GM18870 (cell line): ENCODE results near the gene PPP1R36.
"Not testable (repeated sequence)": the region's sequence is repeated elsewhere in the genome, so short reads cannot be mapped to it uniquely, and the experiment has no call there.

Source experiments
- ATAC-seq: cut with Tn5 transposase; IDR thresholded peaks from one replicate; pipeline ENCODE4 v1.9.1; 2021; ENCODE audit warnings: moderate library complexity; ENCODE audit not compliant: unreplicated experiment

Gene PPP1R36

DNA sequence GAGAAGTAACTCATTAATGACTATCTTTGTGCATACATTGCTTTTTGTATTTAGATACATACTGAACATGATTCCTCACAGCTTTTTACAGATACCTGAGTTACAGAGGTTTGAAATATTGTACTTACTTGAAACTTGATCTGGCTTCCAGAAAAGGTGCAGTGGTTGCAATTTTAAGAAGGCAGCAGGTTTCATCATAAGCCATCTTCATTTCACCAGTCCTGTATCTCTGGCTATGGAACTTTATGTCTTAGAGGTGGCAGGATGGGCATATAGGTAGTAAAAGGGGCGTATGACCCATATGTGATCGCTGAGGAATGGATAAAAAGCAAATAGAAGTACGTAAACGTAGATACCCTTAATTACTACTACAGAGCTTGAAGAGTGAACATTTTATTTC, 31.5 kb upstream of the PPP1R36 start:
- no peak for ATAC-seq

DNA sequence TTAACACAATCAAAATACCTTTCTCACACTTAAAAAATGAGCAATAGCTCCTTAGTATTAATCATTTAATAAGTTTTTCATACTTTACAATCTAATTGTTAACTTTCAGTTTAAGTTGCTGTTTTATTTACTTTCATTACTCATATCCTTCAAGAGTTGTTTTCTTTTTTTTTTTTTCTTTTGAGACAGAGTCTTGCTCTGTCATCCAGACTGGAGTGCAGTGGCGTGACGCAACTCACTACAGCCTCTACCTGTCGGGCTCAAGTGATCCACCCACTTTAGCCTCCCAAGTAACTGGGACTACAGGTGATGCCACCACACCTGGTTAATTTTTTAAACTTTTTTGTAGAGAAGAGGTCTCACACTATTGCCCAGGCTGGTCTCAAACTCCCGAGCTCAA, 29.1 kb upstream of the PPP1R36 start:
- no peak for ATAC-seq

DNA sequence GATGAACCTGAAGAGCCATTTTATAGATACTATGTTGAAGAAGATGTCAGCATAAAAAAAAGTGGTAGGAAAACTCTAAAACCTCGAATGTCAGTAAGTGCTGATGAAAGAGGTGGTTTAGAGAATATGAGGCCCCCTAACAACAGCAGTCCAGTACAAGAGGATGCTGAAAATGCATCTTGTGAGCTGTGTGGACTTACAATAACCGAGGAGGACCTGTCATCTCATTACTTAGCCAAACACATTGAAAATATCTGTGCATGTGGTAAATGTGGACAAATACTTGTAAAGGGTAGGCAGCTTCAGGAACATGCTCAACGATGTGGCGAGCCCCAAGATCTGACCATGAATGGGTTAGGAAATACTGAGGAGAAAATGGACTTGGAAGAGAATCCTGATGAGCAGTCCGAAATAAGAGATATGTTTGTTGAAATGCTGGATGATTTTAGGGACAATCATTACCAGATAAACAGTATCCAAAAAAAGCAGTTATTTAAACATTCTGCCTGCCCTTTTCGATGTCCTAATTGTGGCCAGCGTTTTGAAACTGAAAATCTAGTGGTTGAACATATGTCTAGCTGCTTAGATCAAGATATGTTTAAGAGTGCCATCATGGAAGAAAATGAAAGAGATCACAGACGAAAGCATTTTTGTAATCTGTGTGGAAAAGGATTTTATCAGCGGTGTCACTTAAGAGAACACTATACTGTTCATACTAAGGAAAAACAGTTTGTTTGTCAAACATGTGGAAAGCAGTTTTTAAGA, 27.0 kb upstream of the PPP1R36 start:
- ATAC-seq: no peak

DNA sequence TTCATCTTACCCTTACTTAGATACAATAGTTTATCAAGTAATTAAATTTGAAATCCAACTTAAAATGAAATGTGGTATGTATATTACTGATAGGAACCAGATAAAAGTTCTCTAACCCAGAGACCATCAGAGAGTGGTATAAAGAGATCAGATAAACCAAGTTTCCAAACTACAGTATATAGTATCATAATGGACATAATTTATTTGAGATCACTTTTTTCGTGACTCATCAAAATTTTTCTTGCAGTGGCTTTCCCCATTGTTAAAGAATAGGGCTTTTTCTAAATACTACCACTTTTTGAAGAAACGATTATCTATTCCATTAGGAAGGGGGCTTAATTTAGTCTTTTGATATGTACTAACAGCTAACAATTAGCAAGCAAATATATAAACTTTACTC, 24.4 kb upstream of the PPP1R36 start:
- ATAC-seq: no peak

DNA sequence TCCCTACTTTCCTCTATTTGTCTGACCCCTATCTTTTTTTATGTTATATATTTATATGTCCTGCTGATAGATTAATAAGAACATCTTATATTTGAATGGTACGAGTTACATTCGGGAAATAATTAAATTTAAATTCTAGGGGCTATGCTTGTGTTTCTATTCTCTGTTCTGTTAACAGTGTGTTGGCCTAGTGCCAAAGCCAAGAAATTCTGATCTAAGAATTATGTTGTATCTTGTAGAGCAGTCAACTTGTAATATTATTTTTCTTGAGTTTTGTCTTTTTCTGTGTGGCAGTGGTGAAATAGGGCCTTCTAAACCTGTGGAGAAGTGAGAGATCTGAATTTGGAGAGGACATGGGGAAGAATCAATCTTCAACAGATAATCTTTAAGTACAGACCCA, 18.2 kb upstream of the PPP1R36 start:
- ATAC-seq: no peak

DNA sequence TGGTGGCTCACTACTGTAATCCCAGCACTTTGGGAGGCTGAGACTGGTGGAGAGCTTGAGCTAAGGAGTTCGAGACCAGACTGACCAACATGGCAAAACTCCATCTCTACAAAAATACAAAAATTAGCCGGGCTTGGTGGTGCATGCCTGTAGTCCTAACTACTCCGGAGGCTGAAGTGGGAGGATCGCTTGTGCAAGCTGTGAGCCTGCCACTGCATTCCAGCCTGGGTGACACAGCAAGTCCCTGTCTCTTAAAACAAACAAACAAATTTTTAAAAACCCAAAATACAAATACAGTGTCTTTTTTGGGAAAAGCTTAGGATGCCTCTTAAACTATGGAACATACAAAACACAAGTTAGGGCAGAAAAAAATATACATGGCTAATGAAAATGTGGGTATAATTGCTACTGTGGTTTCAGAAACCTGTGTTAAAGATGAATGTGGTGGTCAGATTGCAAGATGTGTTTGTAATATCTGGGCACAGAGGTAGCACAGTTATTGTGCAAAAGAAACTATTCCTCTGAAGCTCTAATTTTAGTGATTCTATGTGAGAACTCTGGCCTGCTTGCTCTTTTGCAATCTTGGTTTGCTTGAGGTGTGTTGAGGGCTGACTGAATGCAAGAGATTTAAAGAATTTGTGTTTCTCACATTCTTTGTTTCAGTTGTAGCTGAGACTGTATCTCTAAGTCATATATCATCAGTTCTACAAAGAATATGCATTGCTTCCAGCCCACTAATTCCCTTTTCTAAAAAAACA, 13.1 kb upstream of the PPP1R36 start:
- no peak for ATAC-seq

DNA sequence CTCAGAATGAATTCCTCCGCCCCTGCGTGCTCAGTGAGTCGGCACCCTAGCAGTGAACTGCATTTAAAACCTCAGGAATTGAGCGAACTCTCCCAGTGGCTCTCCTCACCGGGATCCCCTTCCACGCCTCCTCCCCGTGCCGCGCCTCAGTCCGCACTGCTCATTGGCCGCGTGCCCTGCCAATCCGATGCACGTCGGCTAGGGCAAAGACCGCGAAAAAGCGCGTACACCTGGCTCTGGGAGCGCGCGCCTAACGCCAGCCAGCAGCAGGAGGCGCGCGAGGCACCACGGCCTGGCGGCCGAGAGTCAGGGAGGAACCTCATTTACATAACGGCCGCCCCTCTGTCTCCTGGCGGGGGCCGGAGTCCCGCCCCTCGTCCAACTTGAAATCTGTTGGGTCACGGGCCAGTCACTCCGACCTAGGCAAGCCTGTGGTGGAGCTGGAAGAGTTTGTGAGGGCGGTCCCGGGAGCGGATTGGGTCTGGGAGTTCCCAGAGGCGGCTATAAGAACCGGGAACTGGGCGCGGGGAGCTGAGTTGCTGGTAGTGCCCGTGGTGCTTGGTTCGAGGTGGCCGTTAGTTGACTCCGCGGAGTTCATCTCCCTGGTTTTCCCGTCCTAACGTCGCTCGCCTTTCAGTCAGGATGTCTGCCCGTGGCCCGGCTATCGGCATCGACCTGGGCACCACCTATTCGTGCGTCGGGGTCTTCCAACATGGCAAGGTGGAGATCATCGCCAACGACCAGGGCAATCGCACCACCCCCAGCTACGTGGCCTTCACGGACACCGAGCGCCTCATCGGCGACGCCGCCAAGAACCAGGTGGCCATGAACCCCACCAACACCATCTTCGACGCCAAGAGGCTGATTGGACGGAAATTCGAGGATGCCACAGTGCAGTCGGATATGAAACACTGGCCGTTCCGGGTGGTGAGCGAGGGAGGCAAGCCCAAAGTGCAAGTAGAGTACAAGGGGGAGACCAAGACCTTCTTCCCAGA, 9.3 kb upstream of the PPP1R36 start, which contains the start of gene HSPA2:
Gene HSPA2 (plus strand): TSS at position 534 of the 995 bp plus-strand sequence. CDS start 109 bp downstream, at position 643.
- ATAC-seq: peak; percentile 91

DNA sequence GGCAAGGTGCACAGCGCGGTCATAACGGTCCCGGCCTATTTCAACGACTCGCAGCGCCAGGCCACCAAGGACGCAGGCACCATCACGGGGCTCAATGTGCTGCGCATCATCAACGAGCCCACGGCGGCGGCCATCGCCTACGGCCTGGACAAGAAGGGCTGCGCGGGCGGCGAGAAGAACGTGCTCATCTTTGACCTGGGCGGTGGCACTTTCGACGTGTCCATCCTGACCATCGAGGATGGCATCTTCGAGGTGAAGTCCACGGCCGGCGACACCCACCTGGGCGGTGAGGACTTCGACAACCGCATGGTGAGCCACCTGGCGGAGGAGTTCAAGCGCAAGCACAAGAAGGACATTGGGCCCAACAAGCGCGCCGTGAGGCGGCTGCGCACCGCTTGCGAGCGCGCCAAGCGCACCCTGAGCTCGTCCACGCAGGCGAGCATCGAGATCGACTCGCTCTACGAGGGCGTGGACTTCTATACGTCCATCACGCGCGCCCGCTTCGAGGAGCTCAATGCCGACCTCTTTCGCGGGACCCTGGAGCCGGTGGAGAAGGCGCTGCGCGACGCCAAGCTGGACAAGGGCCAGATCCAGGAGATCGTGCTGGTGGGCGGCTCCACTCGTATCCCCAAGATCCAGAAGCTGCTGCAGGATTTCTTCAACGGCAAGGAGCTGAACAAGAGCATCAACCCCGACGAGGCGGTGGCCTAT, 8.3 kb upstream of the PPP1R36 start:
- no peak for ATAC-seq

DNA sequence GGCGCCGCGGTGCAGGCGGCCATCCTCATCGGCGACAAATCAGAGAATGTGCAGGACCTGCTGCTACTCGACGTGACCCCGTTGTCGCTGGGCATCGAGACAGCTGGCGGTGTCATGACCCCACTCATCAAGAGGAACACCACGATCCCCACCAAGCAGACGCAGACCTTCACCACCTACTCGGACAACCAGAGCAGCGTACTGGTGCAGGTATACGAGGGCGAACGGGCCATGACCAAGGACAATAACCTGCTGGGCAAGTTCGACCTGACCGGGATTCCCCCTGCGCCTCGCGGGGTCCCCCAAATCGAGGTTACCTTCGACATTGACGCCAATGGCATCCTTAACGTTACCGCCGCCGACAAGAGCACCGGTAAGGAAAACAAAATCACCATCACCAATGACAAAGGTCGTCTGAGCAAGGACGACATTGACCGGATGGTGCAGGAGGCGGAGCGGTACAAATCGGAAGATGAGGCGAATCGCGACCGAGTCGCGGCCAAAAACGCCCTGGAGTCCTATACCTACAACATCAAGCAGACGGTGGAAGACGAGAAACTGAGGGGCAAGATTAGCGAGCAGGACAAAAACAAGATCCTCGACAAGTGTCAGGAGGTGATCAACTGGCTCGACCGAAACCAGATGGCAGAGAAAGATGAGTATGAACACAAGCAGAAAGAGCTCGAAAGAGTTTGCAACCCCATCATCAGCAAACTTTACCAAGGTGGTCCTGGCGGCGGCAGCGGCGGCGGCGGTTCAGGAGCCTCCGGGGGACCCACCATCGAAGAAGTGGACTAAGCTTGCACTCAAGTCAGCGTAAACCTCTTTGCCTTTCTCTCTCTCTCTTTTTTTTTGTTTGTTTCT, 7.6 kb upstream of the PPP1R36 start:
- no peak for ATAC-seq

DNA sequence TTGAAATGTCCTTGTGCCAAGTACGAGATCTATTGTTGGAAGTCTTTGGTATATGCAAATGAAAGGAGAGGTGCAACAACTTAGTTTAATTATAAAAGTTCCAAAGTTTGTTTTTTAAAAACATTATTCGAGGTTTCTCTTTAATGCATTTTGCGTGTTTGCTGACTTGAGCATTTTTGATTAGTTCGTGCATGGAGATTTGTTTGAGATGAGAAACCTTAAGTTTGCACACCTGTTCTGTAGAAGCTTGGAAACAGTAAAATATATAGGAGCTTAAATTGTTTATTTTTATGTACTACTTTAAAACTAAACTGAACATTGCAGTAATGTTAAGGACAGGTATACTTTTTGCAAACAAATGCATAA, 6.9 kb upstream of the PPP1R36 start:
- no peak for ATAC-seq

DNA sequence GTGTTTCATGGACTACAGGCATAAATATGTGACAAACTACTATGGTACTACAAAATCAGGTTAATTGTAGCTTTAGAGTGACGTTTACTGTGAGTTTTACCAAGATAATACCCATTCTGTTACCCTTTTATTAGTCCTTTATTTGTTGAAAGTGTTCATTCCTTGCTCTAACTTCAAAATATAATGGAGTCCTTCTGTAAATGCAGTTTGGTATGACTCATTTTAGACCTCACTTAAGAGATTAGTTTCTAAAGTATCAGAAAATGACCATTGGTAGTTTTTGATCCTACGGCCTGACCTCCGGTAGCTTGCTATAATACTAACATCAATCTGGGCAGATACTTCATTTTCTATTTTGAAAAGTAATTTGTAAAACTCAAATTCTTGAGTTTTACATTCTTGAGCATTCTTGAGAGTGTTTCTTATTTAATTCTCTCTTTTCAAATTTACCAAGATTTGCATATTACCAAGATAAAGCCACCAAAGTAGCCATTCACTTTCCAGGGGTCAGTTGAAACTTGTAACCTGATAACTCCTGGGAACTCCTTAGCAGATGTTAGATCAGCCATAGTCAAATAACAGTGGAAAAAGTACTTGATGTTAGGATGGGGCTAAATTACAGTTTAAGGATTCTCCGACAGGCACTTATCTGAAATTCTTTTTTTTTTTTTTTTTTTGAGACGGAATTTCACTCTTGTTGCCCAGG, 5.0 kb upstream of the PPP1R36 start:
- ATAC-seq: no peak

DNA sequence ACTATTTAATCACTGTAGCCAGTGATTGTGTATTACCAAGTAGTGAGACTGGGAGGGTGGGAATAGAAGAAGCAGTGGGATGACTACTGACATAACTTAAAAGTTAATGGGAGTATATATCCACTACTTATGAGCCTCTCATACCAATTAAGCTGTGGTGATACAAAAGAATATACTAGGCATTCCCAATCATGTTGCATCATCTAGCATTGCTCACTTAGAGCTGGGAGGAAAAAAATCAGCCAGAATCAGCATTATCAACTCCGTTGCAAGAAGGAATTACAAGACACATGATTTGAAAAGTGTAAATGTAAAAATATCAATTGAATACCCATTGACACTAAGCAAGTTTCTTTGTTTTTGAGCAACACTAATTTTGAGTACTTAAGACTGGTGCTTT, 745 bp upstream of the PPP1R36 start:
- ATAC-seq: no peak

DNA sequence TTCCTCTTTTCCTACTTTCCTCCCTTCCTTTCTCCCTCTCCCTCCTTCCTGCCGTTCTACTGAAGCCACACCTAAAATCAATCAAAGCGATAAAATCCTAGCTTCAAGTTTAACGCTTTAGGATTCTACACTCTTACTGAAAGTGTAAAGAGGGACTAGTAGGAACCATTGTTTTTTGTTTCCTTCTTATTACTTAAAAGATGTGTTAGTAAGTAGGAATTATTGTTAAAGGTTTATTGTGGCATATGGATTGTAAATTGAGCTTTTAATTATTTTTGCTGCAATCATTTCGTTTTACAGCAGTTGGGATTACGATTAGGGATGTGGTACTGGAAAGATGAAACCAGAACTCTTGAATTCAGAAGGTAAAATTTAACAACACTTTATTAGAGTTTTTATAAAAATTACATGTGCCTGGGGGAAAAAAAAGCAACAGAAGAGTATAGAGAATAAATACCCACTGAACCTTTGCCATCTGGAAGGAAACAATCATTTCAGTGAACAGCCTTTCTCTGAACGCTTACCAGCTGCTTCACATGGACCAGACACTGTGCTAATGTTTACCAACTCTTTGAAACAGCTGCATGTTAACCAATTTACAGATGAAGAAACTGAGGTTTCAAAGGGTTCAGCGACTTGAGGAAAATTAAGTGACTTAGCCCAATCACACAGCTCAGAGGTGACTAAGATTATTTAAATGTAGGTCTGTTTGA, 1.0 kb downstream of the PPP1R36 start:
- no peak for ATAC-seq

DNA sequence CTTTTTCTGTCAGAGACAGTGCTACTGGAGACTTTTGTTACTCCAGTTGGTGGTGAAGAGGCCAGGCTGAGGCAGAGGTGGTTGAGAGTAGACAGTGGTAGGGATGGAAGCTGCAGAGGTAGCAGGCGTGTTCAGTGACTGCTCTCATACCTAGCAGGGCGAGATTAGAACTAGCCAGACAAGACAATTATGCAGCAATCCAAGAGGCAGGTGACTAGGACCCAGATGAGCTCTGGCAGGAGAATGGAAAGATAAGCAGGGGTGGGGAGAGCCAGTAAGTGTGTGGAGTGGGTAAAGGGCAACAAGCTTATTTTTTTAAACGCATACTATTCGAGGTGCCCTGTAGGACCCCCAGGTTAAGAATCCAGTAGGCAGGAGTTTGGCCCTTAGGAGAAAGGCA, 4.8 kb downstream of the PPP1R36 start:
- no peak for ATAC-seq

DNA sequence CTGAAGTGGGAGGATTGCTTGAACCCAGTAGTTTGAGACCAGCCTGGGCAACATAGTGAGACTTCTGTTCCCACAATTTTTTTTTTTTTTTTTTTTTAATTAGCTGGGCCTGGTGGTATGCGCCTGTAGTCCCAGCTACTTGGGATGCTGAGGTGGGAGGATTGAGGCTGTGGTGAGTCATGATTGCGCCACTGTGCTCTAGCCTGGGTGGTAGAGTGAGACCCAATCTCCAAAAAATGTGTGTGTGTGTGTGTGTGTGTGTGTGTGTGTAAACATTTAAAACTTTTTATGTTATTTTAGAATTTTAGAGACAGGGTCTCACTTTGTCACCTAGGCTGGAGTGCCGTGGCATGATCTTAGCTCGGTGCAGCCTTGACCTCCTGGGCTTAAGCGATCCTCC, 6.8 kb downstream of the PPP1R36 start:
- ATAC-seq: no peak

DNA sequence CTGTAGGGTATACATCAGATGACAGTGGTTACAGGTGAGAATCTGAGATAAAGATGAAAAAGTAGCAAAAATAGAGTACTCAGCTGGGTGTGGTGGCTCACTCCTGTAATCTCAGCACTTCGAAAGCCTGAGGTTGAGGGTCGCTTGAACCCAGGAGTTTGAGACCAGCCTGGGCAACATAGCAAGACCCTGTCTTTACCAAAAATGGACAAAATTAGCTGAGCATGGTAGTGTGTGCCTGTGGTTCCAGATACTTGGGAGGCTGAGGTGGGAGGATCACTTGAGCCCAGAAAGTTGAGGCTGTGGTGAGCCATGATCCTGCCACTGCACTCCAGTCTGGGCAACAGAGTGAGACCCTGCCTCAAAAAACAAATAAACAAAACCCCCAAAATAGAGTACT, 8.5 kb downstream of the PPP1R36 start:
- ATAC-seq: not testable (repeated sequence)

DNA sequence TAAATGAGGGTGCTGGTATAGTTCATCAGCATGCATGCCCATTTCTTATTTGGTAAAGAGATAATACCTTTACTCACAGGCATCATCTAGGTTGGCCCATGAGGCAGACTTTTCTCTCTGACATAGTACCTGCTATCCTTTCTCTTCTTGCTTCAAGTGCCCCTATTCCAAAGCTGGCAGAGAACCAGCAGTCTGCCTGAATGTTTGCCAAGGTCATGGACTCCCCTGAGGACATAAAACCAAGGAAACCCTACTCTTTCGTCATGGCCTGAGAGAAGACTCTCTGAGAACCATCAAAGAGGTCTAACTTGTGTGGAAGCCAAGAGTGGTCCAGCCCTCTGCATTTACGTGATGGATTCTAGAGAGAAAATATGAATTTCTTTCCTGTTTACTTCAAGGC, 11.9 kb downstream of the PPP1R36 start:
- no peak for ATAC-seq

DNA sequence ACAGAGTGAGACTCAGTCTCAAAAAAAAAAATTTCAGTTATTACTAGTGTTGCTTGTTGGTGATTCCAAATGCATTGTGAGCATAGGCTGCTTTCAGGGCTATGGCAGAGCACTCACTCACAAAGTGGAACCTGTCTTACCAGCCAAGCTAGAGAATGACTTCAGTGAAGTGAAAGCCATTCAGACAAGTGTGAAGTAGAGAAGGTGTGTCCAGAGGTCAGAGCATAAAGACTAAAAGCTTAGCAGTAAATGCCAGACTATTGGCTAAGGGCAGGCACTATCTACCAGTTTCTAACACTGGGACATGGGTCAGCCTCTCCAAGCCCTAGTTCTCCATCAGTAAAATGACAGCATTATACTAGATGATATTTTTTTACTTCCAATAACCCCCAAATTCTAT, 12.7 kb downstream of the PPP1R36 start:
- ATAC-seq: no peak
